WERI-Rb-1 (cell line): ENCODE results near the gene MRPS27.

Source experiments
- DNase-seq: peaks from one replicate; pipeline ENCODE4 v3.0.0-alpha.2; 2020
- H3K27ac ChIP-seq: fragments of 250-450 bp; sonication (Bioruptor Pico); 2 replicates; pipeline ENCODE4 v1.5.1; 2020; ENCODE audit warnings: mild to moderate bottlenecking, moderate library complexity
- H3K27me3 ChIP-seq: fragments of 250-450 bp; sonication (Bioruptor Pico); 2 replicates; pipeline ENCODE4 v1.5.1; 2021; ENCODE audit warnings: mild to moderate bottlenecking, low read depth, moderate library complexity; ENCODE audit not compliant: insufficient read depth, severe bottlenecking
- H3K36me3 ChIP-seq: fragments of 250-450 bp; sonication (Bioruptor Pico); 2 replicates; pipeline ENCODE4 v1.5.1; 2020; ENCODE audit warnings: mild to moderate bottlenecking, moderate library complexity
- H3K4me3 ChIP-seq: 2 replicates; pipeline ENCODE4 v1.5.1; 2011; ENCODE audit warnings: low read depth, mild to moderate bottlenecking, control low read depth, low read length
- H3K9me3 ChIP-seq: fragments of 250-450 bp; sonication (Bioruptor Pico); 2 replicates; pipeline ENCODE4 v1.5.1; 2021; ENCODE audit warnings: mild to moderate bottlenecking, moderate library complexity; ENCODE audit not compliant: severe bottlenecking
- CTCF ChIP-seq: IDR thresholded peaks from 2 replicates; pipeline ENCODE4 v1.5.1; 2011; ENCODE audit warnings: low read depth, mild to moderate bottlenecking, control low read depth, inconsistent platforms, low read length

Gene MRPS27

GRCh38 chr5:72221541-72221940 lies 98.5 kb downstream of the MRPS27 start:
- peak overlapping the region; percentile 60 for H3K27ac ChIP-seq
- no peaks in the 10 kb centered on the region for H3K9me3 ChIP-seq
- H3K27me3 ChIP-seq, result no peaks in the 10 kb centered on the region
- TF ChIP-seq CTCF, result no peak
- H3K4me3 ChIP-seq, result no peak overlapping the region
- DNase-seq, result peak; percentile 50
- H3K36me3 ChIP-seq, result peaks cover 59% of the 10 kb centered on the region

- Histone ChIP-seq H3K36me3 (peaks cover 58% of the 10 kb centered on the region), H3K4me3 (no peak overlapping the region), H3K27me3 (no peaks in the 10 kb centered on the region), H3K27ac (peak overlapping the region; percentile 60), H3K9me3 (no peaks in the 10 kb centered on the region)
- DNase-seq, result no peak
- TF ChIP-seq CTCF, result no peak
These were observed 98.9 kb downstream of the MRPS27 start for GRCh38 chr5:72221099-72221498.

GRCh38 chr5:72216756-72217155 lies 103.3 kb downstream of the MRPS27 start:
- peaks cover 3% of the 10 kb centered on the region for H3K9me3 ChIP-seq
- no peak for DNase-seq
- peaks cover 36% of the 10 kb centered on the region for H3K36me3 ChIP-seq
- no peak overlapping the region for H3K4me3 ChIP-seq
- TF ChIP-seq CTCF, result no peak
- no peaks in the 10 kb centered on the region for H3K27me3 ChIP-seq
- H3K27ac ChIP-seq, result no peak overlapping the region

- H3K27me3 ChIP-seq, result no peaks in the 10 kb centered on the region
- H3K27ac ChIP-seq, result no peak overlapping the region
- no peak for TF ChIP-seq CTCF
- H3K9me3 ChIP-seq, result peaks cover 3% of the 10 kb centered on the region
- H3K4me3 ChIP-seq, result no peak overlapping the region
- DNase-seq, result no peak
- H3K36me3 ChIP-seq, result peaks cover 11% of the 10 kb centered on the region
These were observed 105.9 kb downstream of the MRPS27 start for GRCh38 chr5:72214168-72214567.

GRCh38 chr5:72213482-72213881 lies 106.6 kb downstream of the MRPS27 start:
- Histone ChIP-seq H3K9me3 (peaks cover 3% of the 10 kb centered on the region), H3K36me3 (peaks cover 15% of the 10 kb centered on the region), H3K4me3 (no peak overlapping the region), H3K27ac (no peak overlapping the region), H3K27me3 (no peaks in the 10 kb centered on the region)
- DNase-seq, result no peak
- TF ChIP-seq CTCF, result no peak

GRCh38 chr5:72212171-72212570 lies 107.9 kb downstream of the MRPS27 start:
- TF ChIP-seq CTCF, result no peak
- Histone ChIP-seq H3K27me3 (no peaks in the 10 kb centered on the region), H3K27ac (no peak overlapping the region), H3K4me3 (no peak overlapping the region), H3K36me3 (peaks cover 19% of the 10 kb centered on the region), H3K9me3 (peaks cover 3% of the 10 kb centered on the region)
- DNase-seq, result no peak
